ENCODE measurements around the gene STIM2.

DNA sequence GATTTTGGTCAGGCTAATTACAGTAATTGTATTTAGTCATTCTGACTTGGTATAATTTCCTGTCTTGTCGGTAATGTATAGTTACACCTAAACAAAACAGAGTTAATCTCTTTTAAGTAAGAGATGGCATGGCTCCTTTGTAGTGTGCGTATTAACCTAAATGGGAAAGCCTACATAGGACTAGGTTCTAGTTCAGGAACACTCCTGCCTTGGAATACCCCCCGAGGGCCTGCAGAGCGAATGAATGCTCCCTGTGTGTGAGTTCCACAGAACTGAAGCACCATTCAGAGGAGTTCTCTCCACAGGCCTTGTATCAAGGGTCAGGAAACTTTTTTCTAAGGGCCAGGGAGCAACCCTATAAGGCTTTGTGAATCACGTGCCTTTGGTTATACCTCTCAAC lies 44.9 kb upstream of the STIM2 start:
- TF ChIP-seq, protein P1, sequence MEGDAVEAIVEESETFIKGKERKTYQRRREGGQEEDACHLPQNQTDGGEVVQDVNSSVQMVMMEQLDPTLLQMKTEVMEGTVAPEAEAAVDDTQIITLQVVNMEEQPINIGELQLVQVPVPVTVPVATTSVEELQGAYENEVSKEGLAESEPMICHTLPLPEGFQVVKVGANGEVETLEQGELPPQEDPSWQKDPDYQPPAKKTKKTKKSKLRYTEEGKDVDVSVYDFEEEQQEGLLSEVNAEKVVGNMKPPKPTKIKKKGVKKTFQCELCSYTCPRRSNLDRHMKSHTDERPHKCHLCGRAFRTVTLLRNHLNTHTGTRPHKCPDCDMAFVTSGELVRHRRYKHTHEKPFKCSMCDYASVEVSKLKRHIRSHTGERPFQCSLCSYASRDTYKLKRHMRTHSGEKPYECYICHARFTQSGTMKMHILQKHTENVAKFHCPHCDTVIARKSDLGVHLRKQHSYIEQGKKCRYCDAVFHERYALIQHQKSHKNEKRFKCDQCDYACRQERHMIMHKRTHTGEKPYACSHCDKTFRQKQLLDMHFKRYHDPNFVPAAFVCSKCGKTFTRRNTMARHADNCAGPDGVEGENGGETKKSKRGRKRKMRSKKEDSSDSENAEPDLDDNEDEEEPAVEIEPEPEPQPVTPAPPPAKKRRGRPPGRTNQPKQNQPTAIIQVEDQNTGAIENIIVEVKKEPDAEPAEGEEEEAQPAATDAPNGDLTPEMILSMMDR (IDR thresholded peaks at IDR 0.05), result no peak
- TF ChIP-seq POLR2A (IDR thresholded peaks at IDR 0.05), result no peak

Measured in esophagus squamous epithelium (tissue), 4 donors.